Dermis blood vessel endothelial cell (primary cell): ENCODE results near the gene HOXB2. TPM values are rescaled to one million over a fixed set of nuclear protein-coding genes. Genes with fewer than 3 reads are reported as not detected.
A peak's percentile ranks its signal among the peaks of the same experiment; 100 is the strongest.

ENCODE experiments used
- DNase-seq: peaks from one replicate; pipeline ENCODE4 v3.0.0; 2010
- total RNA-seq: library from RNA; depleted of rRNA; stranded (reverse); fragments of >200 nt; gene quantifications from 2 replicates; pipeline ENCODE4 v1.2.3, GENCODE V29; 2014

Gene HOXB2
- total RNA-seq, 1 donor from 2014 or later = 4.8 TPM

DNA sequence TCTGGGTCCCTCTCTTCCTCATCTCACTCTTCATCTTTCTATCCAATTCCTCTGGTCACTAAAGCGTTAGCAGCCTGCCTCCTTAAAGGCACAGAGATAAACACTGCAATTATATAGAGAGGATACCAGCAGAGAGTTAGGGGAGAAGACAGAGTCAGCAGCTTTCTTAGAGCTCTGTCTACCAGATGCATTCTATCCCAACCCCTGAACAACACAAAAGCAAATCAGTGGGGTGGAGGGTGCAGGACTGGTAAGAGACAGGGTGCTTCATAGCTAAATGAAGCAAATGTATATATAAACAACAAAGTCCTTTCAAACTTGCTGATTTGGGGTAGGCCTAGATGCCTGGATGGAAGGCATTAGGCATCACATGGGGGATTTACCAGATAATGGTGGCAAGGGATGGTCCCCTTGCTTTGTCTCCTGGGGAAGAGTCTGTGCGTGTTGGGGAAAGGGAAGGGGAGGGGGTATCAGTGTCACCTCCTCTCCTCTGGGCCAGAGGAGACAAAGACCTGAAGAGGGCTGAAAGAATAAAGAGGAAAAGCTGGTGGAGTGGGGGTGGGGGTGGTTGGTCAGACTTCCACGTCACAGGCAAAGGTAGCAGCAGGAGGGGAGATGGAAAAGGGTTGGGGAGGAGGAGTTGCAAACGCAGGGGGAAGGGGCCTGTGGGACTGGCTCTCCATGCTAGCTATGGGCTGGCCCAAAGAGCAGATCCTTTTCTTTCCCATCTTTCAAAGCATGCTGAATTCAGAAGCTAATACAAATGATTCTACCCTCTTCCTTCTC is 21.2 kb upstream of the HOXB2 start:
- no peak for DNase-seq

DNA sequence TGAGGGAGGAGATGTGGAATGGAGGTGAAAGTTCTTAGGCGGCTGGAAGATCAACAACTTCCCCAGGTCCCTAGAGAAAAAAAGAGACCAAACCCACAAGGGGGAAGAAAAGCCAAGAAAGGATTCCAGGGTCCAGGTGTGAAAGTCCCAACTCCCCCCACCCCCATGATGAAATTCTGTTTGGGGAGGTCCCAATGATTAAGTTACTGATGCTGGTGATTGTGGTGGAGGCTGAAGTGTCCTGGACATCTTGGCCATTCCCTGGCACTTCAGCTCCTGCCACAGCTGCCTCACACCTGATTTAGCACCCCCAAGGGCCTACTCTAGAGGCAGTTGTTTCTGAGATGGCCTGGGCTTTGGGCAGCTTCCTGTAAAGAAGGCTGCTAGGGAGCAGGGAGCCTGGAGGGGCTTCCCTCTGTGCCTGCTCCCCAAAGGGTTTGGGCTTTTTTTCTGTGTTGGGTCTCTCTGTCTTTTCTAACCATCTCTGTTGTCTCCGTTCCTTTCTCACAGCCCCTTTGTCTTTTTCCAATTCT is 20.2 kb upstream of the HOXB2 start:
- no peak for DNase-seq

DNA sequence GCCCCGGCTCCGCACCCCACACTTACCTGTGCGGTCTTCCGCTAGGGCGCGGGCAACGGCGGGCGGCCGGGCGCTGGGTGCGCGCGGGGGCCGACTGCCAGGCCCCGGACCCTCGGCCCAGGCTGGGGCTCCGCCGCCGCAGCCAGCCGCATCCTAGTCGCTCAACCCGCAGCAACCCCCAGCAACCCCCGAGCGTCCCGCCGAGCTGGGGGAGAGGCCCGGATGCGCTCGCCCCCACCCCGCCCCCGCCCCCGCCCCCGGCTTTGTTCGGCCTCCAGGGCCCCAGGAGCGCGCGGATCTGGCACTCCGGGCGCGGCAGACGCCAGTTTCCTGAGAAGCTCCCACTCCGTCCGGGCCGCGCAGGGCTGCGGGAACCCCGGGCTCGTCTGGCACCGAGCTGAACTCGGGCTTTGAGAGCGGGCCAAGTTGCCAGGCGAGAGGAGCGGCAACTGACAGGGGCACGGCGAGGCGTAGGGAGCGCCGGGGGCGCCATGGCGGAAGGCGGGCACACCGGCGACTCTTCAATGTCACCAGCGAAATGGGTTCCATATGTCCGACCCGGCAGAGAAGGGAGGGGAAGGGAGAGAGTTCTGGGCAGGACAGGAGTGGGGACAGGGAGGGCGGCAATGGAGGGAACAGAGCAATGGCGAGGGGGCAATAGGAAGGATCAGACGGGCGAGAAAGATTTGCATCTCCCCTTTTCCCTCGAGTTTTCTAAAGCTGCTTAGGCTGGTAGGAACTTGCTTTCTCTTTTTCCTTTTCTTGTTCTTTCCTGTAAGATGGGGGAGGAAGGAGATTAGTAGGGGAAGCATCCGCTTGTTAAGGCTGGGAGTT is 19.5 kb upstream of the HOXB2 start:
- DNase-seq = peak; percentile 61

DNA sequence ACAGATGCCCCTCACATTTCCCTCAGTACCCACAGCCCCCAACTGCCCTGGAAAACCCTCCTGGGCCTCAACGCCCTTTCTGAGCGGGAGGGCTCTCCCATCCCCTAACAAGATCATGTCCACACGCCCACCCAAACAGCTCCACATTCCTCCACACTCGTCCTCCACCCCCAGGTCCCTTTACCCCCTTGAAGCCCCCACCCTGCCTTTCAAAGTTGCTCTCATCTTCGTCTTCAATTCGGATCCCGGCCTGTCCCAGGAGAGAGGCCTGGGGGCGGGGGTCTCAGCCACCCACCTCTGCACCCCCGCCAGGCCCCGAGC is 18.9 kb upstream of the HOXB2 start:
- DNase-seq = no peak

DNA sequence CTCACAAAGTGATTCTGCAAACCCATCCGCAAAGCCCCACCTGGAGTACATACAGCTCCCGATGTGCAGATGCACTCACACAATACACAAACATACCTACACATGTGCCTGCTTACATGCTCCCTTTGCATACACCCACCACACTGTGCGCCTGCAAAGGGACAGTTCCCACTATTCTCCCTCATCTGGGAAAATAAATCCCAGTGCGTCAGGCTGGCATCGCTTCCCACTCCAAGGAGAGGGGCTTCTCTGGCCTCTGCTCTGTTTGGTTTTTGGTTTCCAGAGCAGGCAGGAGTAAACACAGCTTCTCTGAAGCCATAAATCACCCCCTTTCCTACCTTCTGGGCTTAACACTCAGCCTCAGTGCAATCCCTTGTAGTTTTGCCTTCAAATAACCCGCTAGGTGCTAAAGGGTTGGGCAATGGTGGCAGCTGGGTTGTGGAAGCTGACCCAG is 18.5 kb upstream of the HOXB2 start:
- DNase-seq = no peak

DNA sequence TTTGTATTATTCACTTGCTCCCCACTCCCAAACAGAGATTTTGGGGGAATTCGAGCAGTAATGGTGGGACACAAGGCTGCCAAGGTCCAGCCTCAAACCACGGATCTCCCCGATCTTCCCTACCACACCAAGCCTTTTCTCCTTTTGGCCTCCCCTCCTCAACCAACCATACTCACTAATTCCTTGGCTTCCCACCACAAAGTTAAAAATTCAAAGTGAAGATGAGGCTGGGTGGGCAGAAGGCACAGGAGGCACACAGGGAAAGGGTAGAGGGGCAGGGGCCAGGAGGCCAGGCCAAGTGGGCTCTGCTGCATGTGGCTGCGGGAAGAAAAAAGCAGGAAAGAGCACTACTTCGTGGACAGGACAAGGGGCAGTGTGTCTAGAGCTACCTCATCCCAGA is 18.0 kb upstream of the HOXB2 start:
- DNase-seq = no peak

DNA sequence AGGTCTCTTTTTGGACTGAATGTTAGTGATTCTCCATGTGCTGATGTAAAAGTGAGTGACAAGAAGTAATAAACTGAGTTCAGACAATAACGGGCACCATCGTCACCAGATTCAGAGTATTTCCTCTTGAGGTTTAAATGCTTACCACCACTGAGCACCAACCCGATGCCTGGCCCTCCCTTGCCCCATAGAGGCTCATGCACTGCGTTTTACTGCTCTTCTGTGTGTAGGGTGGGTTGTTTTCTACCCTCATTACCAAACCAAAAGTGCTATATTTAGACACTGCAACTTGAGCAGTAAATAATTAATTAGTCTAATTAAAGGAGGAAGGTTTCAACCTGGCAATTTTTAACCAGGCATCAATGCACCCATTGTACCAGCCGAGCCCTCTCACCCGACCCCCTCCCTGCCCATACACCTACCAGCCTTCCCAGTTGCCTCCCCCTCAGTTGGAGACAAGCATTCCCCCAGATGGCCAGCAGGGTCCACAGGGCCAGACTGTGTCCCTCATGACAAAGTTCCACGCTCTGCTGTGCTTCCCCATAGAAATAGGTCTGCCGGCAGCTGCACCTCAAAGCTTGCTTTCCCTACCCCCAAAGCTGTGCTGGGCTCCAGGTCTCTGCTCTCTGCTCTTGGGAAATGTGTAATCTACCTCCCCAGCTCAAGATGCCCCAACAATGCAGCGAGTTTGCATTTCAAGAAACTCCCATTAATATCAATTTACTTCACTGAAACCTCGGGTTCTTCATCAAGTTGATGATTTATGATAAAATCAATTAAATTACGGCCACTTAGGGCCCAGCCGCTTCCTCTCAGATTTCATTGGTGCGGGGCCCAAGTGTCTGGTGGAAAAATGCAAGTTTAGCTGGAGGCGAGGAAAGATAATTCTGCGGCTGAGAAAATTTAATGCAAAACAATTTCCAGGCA is 17.2 kb upstream of the HOXB2 start:
- DNase-seq = no peak

DNA sequence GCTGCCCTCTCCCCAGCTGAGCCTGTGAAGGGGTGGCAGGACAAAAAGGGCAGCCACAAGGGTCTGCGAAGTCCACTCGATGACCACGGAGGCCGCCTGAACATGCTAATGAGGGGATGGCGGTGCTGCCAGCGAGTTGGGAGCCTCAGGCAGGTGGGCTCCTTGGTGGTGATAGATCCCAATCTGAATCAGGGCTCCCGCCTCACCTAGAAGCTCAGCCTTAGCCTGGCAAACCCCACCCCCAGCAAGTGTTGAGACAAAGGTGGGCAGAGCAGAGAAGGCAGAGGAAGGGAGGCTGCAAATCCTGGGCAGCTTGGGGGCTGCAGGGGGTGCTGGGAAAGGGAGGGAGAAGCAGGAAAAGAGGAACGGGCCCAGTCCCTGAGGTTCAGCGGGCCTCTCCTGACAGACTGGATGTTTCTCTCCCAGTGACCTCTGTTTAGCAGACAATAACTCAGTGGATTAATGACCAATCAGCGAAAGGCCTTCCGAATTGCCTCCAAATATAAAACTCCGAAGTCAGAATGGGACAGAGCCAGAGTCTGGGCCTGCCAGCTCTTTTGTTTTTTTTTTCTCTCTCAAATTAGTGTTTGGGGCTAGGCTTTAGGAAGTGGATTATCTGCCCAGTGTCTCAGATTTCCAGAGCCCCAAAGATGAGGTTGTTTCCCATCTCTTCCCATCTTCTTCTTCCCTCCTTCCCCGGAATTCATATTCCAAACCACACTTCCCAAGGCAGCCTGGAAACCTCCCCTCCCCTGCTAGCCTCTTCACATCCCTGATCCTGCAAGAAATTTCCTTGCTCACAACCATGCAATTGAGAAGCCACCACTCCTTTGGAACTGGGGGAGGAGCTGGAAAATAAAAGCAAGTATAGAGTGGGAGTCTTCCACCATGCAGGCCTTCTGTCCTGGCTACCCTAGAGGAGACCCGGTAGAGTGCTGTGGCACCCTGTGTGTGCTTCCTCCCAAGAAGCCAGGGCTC is 15.2 kb upstream of the HOXB2 start:
- DNase-seq = no peak

DNA sequence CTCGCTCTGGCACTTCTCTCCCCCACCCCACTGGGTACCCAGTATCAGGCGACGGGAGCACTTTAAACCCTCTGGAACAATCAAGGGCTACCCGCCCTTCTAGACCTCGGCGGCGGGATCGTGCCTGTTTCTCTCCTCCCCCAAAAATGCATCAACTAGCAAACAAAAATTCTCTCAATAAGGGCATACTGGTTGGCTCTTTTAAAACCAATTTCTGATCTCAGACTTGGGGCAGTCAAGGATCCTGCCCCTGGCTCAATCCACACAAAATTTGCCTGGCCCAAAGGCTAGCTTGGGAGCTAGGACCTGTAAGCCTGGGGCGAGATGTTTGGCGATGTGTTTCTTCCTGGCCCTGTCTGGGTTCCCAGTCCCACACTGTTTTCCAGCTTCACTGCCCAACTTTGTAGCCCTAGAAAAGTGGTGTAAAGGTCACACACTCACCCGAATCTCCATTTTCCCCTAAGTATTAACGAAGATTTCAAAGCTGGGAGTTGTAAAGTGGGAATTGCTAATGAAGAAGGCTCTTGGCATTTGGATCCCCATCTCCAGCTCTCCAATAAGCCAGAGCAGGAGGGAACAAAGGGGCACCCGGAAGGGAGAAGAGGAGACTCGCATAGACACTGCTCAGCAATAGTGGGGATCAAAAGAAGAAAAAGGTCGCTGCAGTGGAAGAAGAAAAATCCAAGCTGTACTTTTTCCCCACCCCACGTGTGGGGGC is 14.4 kb upstream of the HOXB2 start:
- DNase-seq = no peak

DNA sequence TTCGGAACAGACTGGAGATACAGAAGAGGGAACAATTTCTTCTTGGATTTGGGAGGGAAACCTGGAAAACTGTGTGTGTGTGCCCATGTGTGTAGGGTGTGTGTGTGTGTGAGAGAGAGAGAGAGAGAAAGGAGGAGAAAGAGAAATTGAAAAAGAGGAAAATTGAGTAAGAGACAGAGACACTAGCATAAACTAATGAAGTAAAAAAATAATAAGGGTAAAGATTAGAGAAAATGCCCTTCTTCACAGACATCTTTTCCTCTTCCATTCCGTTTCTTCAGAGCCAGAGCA is 13.9 kb upstream of the HOXB2 start:
- no peak for DNase-seq

DNA sequence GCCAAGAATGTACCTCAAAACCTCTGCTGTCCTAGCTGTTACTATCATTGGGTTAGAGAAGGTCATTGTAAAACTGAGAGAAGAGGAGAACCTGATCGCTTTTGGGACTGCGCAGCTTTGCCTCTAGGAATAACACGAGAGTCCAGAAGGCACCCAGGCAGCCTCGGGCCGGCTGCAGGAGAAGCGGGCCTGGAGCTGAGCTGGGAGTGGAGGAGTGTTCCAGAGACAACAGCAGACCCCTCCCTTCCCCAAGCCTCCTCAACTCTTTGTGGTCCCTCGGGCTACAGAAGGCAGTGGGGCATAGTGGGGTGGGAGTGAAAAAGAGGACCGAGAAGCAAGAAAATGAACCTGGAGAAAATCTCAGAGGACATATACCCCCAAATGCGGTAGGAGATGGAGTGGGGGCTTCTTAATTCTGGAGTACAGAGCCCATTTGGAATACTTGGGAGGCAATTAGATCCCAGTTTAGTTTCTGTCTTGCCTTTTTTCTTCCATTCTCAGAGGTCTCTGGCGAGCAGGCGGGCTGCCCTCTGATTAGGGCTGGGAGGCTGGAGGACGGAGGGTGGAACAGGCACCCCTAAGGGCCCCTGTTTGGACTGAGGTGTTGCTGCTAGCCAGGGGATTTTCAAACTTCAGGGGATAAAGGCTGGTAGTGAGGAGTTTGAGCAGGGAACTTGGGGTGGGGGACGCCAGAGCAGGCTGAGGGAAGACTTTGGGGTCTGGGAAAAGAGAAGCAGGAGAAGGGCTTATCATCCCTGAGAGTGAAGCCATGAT is 13.3 kb upstream of the HOXB2 start:
- no peak for DNase-seq

DNA sequence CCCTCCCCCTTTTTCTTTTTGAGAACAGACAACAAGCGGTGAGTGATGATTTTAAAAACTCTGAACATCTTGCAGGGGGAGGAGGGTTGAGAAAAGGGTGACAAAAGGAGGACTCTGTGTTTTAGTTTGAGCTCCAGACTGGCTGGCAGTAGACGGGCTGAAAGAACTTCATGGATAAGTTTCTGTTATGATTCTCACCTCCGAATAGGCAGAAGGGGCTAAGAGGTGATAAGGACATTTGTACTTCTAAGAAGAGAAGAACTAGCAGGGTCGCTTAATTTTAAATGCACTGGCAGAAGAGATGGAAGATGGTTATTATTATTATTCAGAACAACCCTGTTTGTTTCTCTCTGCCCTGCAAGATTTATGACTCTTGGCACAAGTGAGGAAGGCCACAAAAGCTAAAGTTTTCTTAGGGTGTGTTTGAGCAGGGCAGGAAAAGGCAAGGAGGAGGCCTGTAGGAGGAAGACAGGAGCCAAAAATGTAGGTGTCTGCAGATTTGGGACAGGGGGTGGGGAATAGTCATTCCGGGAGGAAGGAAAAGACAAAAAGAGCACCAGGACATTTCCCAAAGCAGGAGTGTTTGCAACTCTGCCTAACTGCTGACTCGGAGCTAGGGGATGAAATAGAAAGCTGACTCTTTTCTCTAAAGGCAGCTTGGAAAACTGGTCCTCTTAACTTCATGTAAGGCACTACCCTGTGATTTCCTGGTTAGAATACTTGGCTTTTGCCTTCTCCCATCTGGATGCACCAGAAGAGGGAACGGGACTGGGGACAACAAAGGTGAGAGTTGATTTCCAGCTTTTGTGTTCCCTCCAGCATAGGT is 11.9 kb upstream of the HOXB2 start:
- peak; percentile 27 for DNase-seq

DNA sequence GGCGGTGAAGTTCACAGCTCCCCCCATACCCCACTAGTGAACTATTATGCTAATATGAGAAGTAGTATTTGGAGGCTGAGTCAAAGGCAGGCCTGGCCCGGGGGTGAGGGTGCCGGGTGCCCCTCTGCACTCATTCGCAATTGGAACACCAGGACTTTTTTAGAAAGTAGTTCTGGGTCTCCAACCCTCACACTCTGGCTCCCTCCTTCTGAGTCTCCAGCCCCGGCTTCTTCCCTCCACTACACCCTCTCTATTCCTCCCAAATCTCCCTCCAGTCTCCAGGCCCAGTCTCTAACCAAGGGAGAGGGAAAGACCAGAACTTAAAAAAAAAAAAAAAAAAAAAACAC is 11.3 kb upstream of the HOXB2 start:
- no peak for DNase-seq

DNA sequence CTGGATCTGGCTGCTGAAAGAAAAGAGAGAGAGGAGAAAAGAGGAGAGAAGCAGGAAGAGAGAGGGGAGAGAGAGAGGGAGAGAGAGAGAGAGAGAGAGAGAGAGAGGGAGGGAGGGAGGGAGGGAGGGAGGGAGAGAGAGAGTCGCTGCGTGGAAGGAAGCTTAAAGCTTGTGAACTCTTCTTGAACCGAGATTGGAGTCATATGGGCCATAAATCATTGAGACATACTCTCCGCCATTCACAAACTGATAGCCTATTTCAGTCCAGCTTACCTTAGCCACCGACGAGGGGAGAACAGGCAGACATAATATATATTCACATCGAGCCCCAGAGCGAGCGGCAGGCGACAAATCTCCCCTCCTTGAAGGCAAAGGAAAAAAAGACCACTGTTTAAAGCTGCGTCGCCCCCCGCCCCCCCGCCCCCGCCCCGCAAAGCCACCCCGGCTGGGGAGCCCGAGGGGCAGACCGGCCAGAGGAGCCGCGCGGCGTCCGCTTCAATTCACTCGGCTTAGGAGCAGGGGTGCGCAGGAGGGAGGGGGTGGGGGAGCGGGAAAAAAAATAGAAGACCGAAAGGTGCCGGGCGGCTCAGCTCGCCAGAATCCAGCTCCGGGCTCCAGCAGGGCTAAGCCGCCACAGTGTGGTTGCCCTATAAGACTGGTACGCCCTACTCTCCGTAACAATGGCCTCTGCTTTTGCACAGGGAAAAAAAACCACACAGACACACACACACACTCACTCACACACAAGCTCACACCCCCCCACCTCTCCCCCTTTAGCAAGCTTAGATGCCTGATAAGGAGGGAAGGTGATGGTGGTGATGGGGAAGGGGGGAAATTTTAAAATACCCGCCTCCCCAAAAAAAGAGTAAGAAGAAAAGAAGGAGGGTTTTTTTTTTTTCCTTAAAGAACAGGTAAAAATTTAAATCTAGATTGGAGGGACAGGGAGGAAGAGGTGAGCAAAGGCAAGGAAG is 10.6 kb upstream of the HOXB2 start:
- DNase-seq = no peak

DNA sequence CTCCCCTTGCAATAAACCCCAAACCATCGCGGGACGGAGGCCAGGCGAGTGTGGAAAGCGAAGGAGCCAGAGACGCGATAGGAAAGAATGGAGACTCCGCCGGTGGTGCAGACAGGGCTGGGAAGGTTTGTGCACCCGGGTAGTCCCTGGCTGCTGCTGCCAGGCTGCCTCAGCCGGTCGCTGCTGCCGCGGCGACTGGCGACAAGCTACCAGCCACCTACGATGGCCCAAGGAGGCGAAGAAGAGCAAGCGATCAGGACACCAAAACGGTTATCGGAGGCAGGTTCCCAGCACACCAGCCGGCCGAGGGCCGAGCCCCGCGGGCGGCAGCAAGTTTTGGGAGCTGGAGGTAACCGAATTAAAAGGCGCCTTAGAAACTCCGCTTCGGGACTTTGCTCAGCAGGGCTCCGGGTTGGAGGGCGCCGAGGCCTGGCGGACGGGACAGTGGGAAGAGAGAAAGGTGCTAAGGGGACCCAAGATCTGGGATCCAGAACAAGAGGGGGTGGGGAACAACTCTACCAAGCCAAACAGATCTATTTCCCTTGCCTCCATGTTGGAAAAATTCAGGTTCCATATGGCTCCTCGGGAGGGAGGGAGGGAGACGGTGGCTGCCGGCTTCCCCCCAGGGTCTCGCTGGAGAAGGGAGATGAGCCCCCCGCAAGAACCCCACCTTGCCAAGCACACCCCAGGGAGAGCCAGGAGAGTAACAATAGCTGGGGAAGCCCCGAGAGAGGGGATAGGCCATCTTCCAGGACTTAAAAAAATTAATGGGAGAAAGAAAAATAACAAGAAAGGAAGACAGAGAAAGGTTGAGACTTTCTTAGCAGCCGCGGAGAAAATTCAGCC is 9.7 kb upstream of the HOXB2 start:
- no peak for DNase-seq

DNA sequence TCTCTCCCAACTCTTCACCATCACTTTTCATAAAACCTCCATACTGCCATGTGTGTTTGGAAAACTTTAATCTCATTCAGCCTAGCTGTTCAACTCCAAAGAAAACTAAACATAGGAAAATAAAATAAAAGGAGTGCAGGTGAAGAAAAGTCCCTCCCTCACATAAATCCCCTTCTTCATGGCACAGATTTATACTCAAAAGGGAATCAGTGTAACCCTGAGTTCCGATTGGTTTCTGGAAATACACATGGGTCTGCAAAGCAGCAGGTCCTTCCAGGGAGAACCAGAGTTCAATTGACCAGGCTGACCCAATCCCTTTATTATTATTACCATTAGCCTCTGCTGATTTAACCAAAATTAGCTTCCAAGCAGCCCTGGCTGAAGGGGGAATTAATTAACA is 8.9 kb upstream of the HOXB2 start:
- no peak for DNase-seq

DNA sequence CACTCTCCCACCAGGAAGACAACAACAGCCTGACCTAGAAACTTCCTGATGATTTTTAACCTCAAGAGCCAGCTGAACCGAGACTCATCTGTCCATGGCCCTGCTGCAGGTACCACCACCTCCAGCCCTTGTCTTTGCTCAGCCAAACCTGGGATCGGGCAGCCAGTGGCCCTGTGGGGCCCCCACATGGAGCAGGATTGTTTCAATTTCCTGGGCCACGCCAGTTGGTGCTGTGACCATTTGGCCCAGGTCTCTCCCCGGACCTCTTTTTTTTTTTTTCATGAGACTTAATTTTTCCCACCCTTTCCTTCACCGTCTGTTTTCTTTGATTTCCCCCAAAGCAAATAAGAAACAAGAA is 8.3 kb upstream of the HOXB2 start:
- DNase-seq = no peak
